Measurements from ENCODE around the gene SLC9A5. TPM values are rescaled to one million over a fixed set of nuclear protein-coding genes. Genes with fewer than 3 reads are reported as not detected.

SLC9A5 gene
- total and polyA plus RNA-seq, 2 experiments from 2014 or later, result 4.5 to 5.4 TPM

DNA sequence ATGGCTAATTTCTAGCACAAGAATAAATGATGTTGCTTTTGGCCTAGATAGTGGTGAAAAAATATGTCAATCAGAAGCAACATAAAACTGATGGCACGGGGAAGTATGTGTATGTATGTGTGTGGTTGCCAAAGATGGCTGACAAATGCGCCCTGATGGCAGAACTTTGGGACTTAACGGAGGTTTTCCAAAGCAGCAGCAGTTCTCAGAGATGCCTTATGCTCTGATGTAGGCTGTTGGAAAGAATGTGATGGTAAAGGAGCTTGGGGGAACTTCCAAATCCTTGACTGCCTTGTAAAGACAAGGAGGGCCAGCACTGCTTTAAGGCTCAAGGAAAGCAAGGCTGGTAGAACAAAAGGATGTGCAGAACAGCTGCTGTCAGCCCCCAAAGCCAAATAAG is 61.8 kb downstream of the SLC9A5 start:
- Histone ChIP-seq H3K4me1 (ENCODE audit: insufficient read depth) (no peaks in the 10 kb centered on the region), H3K4me3 (no peak overlapping the region), H3K27ac (ENCODE audit: low read depth) (no peak overlapping the region), H3K36me3 (ENCODE audit: insufficient read depth) (no peaks in the 10 kb centered on the region), H3K79me2 (replicated peaks; ENCODE audit: insufficient read depth) (no peaks in the 10 kb centered on the region), H3K4me2 (no peak overlapping the region), H3F3A (replicated peaks; ENCODE audit: low read depth) (no peaks in the 10 kb centered on the region), H3K9me2 (ENCODE audit: insufficient read depth) (no peaks in the 10 kb centered on the region), H4K20me1 (replicated peaks; ENCODE audit: insufficient read depth) (no peaks in the 10 kb centered on the region; the same call in 1 of the 2 replicates), H2AFZ (no peak overlapping the region), H3K27me3 (ENCODE audit: insufficient read depth) (no peaks in the 10 kb centered on the region)
- Mint-ChIP-seq H3K9me3 (no peaks in the 10 kb centered on the region; the same call in 2 of the 3 replicates), H3K36me3 (ENCODE audit: low read depth) (no peaks in the 10 kb centered on the region), H3K4me3 (no peak overlapping the region), H3K27me3 (ENCODE audit: insufficient read depth, low read depth, poor library complexity) (no peaks in the 10 kb centered on the region), H3K27ac (no peak overlapping the region), H3K4me1 (no peaks in the 10 kb centered on the region; the same call in 2 of the 3 replicates)
- TF ChIP-seq JUNB (IDR thresholded peaks at IDR 0.05; ENCODE audit: unreplicated experiment) (no peak), ZNF114 (CRISPR knock-in tag; IDR thresholded peaks at IDR 0.05) (no peak)
- TF ChIP-seq, protein P1, sequence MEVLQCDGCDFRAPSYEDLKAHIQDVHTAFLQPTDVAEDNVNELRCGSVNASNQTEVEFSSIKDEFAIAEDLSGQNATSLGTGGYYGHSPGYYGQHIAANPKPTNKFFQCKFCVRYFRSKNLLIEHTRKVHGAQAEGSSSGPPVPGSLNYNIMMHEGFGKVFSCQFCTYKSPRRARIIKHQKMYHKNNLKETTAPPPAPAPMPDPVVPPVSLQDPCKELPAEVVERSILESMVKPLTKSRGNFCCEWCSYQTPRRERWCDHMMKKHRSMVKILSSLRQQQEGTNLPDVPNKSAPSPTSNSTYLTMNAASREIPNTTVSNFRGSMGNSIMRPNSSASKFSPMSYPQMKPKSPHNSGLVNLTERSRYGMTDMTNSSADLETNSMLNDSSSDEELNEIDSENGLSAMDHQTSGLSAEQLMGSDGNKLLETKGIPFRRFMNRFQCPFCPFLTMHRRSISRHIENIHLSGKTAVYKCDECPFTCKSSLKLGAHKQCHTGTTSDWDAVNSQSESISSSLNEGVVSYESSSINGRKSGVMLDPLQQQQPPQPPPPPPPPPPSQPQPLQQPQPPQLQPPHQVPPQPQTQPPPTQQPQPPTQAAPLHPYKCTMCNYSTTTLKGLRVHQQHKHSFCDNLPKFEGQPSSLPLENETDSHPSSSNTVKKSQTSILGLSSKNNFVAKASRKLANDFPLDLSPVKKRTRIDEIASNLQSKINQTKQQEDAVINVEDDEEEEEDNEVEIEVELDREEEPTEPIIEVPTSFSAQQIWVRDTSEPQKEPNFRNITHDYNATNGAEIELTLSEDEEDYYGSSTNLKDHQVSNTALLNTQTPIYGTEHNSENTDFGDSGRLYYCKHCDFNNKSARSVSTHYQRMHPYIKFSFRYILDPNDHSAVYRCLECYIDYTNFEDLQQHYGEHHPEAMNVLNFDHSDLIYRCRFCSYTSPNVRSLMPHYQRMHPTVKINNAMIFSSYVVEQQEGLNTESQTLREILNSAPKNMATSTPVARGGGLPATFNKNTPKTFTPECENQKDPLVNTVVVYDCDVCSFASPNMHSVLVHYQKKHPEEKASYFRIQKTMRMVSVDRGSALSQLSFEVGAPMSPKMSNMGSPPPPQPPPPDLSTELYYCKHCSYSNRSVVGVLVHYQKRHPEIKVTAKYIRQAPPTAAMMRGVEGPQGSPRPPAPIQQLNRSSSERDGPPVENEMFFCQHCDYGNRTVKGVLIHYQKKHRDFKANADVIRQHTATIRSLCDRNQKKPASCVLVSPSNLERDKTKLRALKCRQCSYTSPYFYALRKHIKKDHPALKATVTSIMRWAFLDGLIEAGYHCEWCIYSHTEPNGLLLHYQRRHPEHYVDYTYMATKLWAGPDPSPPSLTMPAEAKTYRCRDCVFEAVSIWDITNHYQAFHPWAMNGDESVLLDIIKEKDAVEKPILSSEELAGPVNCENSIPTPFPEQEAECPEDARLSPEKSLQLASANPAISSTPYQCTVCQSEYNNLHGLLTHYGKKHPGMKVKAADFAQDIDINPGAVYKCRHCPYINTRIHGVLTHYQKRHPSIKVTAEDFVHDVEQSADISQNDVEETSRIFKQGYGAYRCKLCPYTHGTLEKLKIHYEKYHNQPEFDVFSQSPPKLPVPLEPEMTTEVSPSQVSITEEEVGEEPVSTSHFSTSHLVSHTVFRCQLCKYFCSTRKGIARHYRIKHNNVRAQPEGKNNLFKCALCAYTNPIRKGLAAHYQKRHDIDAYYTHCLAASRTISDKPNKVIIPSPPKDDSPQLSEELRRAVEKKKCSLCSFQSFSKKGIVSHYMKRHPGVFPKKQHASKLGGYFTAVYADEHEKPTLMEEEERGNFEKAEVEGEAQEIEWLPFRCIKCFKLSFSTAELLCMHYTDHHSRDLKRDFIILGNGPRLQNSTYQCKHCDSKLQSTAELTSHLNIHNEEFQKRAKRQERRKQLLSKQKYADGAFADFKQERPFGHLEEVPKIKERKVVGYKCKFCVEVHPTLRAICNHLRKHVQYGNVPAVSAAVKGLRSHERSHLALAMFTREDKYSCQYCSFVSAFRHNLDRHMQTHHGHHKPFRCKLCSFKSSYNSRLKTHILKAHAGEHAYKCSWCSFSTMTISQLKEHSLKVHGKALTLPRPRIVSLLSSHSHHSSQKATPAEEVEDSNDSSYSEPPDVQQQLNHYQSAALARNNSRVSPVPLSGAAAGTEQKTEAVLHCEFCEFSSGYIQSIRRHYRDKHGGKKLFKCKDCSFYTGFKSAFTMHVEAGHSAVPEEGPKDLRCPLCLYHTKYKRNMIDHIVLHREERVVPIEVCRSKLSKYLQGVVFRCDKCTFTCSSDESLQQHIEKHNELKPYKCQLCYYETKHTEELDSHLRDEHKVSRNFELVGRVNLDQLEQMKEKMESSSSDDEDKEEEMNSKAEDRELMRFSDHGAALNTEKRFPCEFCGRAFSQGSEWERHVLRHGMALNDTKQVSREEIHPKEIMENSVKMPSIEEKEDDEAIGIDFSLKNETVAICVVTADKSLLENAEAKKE (CRISPR knock-in tag; IDR thresholded peaks at IDR 0.05), result no peak
- no peak for DNase-seq (ENCODE audit: low spot score)
- no peak for ATAC-seq

DNA sequence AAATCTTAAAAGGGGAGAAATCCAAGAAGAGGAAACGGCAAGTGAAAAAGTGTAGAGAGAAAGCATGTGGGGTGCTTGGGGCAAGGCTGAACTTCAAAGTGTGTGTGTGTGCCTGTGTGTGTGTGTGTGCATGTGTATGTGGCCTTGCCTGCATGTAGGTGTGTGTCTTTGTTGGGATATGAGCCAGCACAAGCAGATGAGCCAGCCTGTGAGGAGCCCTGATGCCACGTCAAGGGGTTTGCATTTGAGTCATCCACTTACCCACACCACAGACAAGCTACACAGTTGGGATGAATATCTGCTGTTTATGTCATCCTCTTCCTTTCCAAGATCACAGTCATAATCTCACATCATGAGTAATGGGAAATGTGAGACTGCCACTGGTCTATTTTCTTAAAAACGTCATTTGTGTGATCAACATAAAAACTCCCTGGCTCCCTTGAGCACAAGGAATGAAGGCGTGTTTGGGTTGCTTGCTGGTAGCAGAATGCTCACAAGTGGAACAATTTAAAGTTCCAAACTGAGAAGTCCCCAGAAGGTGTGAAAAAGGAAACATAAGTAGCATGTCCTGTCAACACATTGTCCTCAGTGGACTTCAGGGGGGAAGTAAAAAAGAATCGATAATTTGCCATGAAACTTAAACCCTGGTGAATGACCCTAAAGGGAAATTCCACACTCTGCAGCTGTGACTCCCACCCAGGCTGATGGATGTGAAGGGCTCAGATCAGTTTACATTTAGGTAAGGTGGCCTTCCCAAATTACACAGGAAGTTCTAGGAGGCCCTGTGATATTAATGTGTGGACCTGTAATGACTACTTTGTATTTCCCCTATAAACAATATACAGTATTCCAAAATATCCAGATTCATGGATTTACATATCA is 63.1 kb downstream of the SLC9A5 start:
- Histone ChIP-seq H3F3A (replicated peaks; ENCODE audit: low read depth) (no peaks in the 10 kb centered on the region), H3K4me3 (no peak overlapping the region), H3K36me3 (ENCODE audit: insufficient read depth) (no peaks in the 10 kb centered on the region), H3K4me1 (ENCODE audit: insufficient read depth) (no peaks in the 10 kb centered on the region), H3K79me2 (replicated peaks; ENCODE audit: insufficient read depth) (no peaks in the 10 kb centered on the region), H2AFZ (no peak overlapping the region), H3K4me2 (no peak overlapping the region), H3K9me2 (ENCODE audit: insufficient read depth) (no peaks in the 10 kb centered on the region), H4K20me1 (replicated peaks; ENCODE audit: insufficient read depth) (no peaks in the 10 kb centered on the region; the same call in 1 of the 2 replicates), H3K27me3 (ENCODE audit: insufficient read depth) (no peaks in the 10 kb centered on the region), H3K27ac (ENCODE audit: low read depth) (no peak overlapping the region)
- Mint-ChIP-seq H3K27me3 (ENCODE audit: insufficient read depth, low read depth, poor library complexity) (no peaks in the 10 kb centered on the region), H3K36me3 (ENCODE audit: low read depth) (no peaks in the 10 kb centered on the region), H3K27ac (no peak overlapping the region), H3K4me3 (no peak overlapping the region), H3K4me1 (no peaks in the 10 kb centered on the region; the same call in 2 of the 3 replicates), H3K9me3 (no peaks in the 10 kb centered on the region; the same call in 2 of the 3 replicates)
- DNase-seq (ENCODE audit: low spot score), result no peak
- ATAC-seq, result no peak
- TF ChIP-seq EZH2 (IDR thresholded peaks at IDR 0.05; ENCODE audit: low read depth, unreplicated experiment) (no peak), JUNB (IDR thresholded peaks at IDR 0.05; ENCODE audit: unreplicated experiment) (no peak), NANOG (IDR thresholded peaks at IDR 0.05; ENCODE audit: borderline replicate concordance) (no peak), STAT1 (IDR thresholded peaks at IDR 0.05; ENCODE audit: unreplicated experiment) (no peak), ZNF114 (CRISPR knock-in tag; IDR thresholded peaks at IDR 0.05) (no peak), EZH2phosphoT487 (IDR thresholded peaks at IDR 0.05; ENCODE audit: unreplicated experiment) (no peak), POLR2AphosphoS5 (IDR thresholded peaks at IDR 0.05; ENCODE audit: low read depth) (no peak)
- TF ChIP-seq, protein P2, sequence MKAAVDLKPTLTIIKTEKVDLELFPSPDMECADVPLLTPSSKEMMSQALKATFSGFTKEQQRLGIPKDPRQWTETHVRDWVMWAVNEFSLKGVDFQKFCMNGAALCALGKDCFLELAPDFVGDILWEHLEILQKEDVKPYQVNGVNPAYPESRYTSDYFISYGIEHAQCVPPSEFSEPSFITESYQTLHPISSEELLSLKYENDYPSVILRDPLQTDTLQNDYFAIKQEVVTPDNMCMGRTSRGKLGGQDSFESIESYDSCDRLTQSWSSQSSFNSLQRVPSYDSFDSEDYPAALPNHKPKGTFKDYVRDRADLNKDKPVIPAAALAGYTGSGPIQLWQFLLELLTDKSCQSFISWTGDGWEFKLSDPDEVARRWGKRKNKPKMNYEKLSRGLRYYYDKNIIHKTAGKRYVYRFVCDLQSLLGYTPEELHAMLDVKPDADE (IDR thresholded peaks at IDR 0.05), result no peak
- TF ChIP-seq, protein P3, sequence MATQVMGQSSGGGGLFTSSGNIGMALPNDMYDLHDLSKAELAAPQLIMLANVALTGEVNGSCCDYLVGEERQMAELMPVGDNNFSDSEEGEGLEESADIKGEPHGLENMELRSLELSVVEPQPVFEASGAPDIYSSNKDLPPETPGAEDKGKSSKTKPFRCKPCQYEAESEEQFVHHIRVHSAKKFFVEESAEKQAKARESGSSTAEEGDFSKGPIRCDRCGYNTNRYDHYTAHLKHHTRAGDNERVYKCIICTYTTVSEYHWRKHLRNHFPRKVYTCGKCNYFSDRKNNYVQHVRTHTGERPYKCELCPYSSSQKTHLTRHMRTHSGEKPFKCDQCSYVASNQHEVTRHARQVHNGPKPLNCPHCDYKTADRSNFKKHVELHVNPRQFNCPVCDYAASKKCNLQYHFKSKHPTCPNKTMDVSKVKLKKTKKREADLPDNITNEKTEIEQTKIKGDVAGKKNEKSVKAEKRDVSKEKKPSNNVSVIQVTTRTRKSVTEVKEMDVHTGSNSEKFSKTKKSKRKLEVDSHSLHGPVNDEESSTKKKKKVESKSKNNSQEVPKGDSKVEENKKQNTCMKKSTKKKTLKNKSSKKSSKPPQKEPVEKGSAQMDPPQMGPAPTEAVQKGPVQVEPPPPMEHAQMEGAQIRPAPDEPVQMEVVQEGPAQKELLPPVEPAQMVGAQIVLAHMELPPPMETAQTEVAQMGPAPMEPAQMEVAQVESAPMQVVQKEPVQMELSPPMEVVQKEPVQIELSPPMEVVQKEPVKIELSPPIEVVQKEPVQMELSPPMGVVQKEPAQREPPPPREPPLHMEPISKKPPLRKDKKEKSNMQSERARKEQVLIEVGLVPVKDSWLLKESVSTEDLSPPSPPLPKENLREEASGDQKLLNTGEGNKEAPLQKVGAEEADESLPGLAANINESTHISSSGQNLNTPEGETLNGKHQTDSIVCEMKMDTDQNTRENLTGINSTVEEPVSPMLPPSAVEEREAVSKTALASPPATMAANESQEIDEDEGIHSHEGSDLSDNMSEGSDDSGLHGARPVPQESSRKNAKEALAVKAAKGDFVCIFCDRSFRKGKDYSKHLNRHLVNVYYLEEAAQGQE (IDR thresholded peaks at IDR 0.05; ENCODE audit: unreplicated experiment), result no peak
